Right atrium auricular region (tissue), 2 donors: ENCODE data around the gene MROH2A. TPM values are rescaled to one million over a fixed set of nuclear protein-coding genes. Genes with fewer than 3 reads are reported as not detected.

Source experiments
- DNase-seq: peaks from one replicate; pipeline ENCODE4 v3.0.0-alpha.2; 2019; ENCODE audit warnings: low spot score
- H3K27ac ChIP-seq, 2 donors: fragments of 200-600 bp; sonication (generic); 1 replicate in 1 of 2; 2 replicates in 1 of 2; pipeline ENCODE4 v1.5.1; 2016 to 2019
- H3K27me3 ChIP-seq, 2 donors: fragments of 200-600 bp; sonication (generic); one replicate each; pipeline versions ENCODE4 v1.5.1 to v1.6.0; 2017 to 2019
- H3K36me3 ChIP-seq: fragments of 200-600 bp; sonication (generic); one replicate; pipeline ENCODE4 v1.5.1; 2016
- H3K4me1 ChIP-seq, 2 donors: fragments of 200-600 bp; sonication (generic); one replicate each; pipeline versions ENCODE4 v1.5.1 to v1.6.0; 2017 to 2019
- H3K4me3 ChIP-seq, 2 donors: fragments of 200-600 bp; sonication (generic); 1 replicate in 1 of 2; 2 replicates in 1 of 2; pipeline ENCODE4 v1.5.1; 2017 to 2019; ENCODE audit warnings: mild to moderate bottlenecking in 1 of 2, moderate library complexity in 1 of 2
- H3K9me3 ChIP-seq, 2 donors: fragments of 200-600 bp; sonication (generic); one replicate each; pipeline ENCODE4 v1.5.1; 2019
- total RNA-seq, 2 donors: library from RNA; depleted of rRNA; stranded (reverse); fragments of >200 nt; gene quantifications; one replicate each; pipeline ENCODE4 v1.1.0, GENCODE V29; 2016
- TF ChIP-seq, protein P1 (sequence below), 2 donors: fragments of 200-600 bp; sonication (generic); IDR thresholded peaks; one replicate each; pipeline ENCODE4 v1.5.1; 2019; ENCODE audit warnings: antibody characterized with exemption in 2 of 2

MROH2A gene
- total RNA-seq, 2 donors from 2014 or later: not detected

DNA sequence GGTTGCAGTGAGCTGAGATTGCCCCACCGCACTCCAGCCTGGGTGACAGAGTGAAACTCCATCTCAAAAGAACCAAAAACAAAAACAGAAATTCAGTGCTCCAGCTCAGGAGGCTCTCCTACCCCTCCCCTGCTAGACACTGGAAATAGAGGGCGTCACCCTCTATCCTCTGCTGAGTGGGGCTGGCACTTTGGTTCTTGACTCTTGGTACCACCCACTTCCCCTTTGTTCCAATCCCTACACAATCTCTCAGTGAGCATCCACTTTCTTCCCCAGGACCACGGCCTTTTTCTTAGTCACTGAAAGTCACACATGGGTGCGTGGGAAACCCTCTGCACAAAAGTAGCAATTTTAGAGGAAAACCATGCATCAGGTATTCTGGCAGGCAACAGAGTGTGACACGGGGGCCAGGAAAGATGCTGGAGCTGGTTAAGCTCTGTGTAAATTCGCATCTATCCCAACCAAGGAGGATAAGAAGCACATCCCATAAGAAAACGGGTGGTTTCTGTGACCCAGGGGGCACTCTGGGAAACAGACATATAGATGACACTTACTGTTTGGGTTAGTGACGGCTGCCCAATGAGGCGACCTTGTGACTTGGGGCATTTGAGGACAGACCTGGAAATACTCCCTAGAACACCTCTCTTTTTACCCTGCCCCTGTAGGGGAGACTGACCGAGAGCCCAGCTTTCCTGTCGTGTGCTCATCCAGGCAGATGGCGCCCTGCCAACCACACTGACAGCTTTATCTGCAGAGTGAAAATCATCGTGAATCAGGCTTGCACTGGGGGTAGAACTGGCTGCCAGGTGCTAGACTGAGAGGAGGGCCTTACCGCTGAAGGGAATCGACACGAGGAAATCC lies 68.5 kb downstream of the MROH2A start:
- no peaks in the 10 kb centered on the region for H3K4me1 ChIP-seq
- H3K27me3 ChIP-seq: no peaks in the 10 kb centered on the region
- TF ChIP-seq, protein P1, sequence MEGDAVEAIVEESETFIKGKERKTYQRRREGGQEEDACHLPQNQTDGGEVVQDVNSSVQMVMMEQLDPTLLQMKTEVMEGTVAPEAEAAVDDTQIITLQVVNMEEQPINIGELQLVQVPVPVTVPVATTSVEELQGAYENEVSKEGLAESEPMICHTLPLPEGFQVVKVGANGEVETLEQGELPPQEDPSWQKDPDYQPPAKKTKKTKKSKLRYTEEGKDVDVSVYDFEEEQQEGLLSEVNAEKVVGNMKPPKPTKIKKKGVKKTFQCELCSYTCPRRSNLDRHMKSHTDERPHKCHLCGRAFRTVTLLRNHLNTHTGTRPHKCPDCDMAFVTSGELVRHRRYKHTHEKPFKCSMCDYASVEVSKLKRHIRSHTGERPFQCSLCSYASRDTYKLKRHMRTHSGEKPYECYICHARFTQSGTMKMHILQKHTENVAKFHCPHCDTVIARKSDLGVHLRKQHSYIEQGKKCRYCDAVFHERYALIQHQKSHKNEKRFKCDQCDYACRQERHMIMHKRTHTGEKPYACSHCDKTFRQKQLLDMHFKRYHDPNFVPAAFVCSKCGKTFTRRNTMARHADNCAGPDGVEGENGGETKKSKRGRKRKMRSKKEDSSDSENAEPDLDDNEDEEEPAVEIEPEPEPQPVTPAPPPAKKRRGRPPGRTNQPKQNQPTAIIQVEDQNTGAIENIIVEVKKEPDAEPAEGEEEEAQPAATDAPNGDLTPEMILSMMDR (IDR thresholded peaks at IDR 0.05): no peak
- H3K4me3 ChIP-seq: no peak overlapping the region
- H3K27ac ChIP-seq: no peak overlapping the region
- no peaks in the 10 kb centered on the region for H3K9me3 ChIP-seq
- H3K36me3 ChIP-seq: no peaks in the 10 kb centered on the region
- peak; percentile 44 for DNase-seq

DNA sequence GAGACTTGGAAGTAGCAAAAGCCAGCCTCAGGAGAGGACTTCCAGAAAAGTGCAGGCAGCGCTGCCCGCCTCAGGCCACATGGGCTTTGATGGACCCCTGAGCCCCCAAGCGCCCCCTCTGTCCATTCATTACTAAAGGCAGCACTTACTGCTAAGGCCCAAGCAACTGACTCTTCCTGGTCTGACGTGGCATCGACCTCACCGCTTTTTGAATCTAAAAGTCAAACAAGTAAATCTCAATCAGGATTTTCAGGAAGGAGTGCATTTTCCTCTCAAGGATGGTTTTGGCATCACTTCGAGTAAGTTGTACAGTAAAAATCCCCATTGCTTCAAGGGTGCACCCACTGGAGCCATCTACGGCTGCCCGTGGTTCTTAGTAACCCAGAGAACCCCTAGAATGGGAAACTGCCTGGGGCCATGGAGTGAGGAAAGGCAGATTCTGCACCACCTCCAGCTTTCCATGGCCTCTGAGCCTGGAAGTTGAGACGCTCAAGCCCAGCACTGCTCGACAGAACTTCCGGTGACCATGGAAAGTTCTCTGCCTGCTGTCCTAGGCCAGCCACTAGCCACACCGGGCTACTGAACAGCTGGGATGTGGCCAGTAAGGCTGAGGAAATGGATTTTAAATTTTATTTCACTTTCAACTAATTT lies 69.2 kb downstream of the MROH2A start:
- H3K36me3 ChIP-seq: no peaks in the 10 kb centered on the region
- no peaks in the 10 kb centered on the region for H3K27me3 ChIP-seq

GRCh38 chr2:233848276-233848675 lies 70.1 kb downstream of the MROH2A start:
- Histone ChIP-seq H3K9me3 (no peaks in the 10 kb centered on the region), H3K4me3 (no peak overlapping the region), H3K36me3 (no peaks in the 10 kb centered on the region), H3K27ac (no peak overlapping the region), H3K4me1 (peaks cover 0 to under 1% of the 10 kb centered on the region in 2 donors), H3K27me3 (no peaks in the 10 kb centered on the region)
- no peak for DNase-seq
- TF ChIP-seq, protein P1 (IDR thresholded peaks at IDR 0.05): no peak

More for the DNA sequence above, 69.2 kb downstream of the MROH2A start:
- Histone ChIP-seq H3K4me1 (no peaks in the 10 kb centered on the region), H3K4me3 (no peak overlapping the region), H3K27ac (no peak overlapping the region), H3K9me3 (no peaks in the 10 kb centered on the region)
- TF ChIP-seq, protein P1 (IDR thresholded peaks at IDR 0.05): no peak
- peak; percentile 44 for DNase-seq

DNA sequence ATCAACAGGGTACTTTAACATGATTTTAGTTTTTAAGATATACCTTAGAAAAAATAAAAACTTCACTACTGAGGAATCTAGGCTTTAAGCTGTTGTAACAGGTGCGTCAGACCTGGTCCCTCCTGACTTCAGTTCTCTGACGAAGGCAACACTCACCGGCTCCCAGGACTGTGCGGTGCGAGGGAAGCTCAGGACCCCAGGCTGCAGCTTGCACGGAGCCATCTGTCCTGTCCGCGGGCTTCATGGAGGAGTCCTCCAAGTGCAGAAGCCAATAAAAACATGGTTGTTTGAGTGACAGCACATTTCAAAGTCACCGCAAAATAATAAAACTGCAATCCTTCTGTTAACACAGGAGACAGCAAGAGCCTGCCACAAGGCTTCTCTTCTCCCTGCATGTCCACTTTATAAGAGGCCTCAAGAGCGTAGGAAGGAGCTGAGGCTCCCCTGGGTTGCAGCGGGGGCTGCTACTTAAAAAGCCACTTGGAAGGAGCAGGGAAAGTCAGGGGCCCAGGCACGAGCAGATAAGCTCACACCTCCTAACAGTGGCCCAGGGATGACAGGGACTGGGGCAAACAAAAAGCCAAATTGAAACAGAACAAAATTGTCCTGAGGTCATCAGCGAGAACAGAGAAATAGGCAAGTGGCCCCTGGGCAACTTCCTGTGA lies 71.6 kb downstream of the MROH2A start:
- no peaks in the 10 kb centered on the region for H3K9me3 ChIP-seq
- H3K27me3 ChIP-seq: no peaks in the 10 kb centered on the region
- DNase-seq: no peak
- H3K4me3 ChIP-seq: no peak overlapping the region
- TF ChIP-seq, protein P1 (IDR thresholded peaks at IDR 0.05): no peak
- no peaks in the 10 kb centered on the region for H3K36me3 ChIP-seq
- H3K4me1 ChIP-seq: peaks cover 0 to 11% of the 10 kb centered on the region in 2 donors
- H3K27ac ChIP-seq: no peak overlapping the region

GRCh38 chr2:233850745-233851144 lies 72.6 kb downstream of the MROH2A start:
- peaks cover 0 to 11% of the 10 kb centered on the region in 2 donors for H3K4me1 ChIP-seq
- H3K36me3 ChIP-seq: no peaks in the 10 kb centered on the region
- no peak overlapping the region for H3K27ac ChIP-seq
- no peaks in the 10 kb centered on the region for H3K9me3 ChIP-seq
- DNase-seq: no peak
- H3K27me3 ChIP-seq: no peaks in the 10 kb centered on the region
- TF ChIP-seq, protein P1 (IDR thresholded peaks at IDR 0.05): no peak
- no peak overlapping the region for H3K4me3 ChIP-seq
